AG04450 (cell line): ENCODE results near the gene FOXRED1. TPM values are rescaled to one million over a fixed set of nuclear protein-coding genes. Genes with fewer than 3 reads are reported as not detected.

Experiments used
- CTCF ChIA-PET: fragments of 300-600, 350-600 bp; formaldehyde crosslinking; extraction: SDS; loops from one replicate; lab custom pipeline; 2022; ENCODE audit warnings: antibody characterized with exemption, inconsistent platforms; lab: Charles Lee
- POLR2A ChIA-PET: fragments of 350-600 bp; formaldehyde crosslinking; extraction: SDS; loops from one replicate; lab custom pipeline; 2021; ENCODE audit warnings: antibody characterized with exemption, inconsistent platforms; lab: Yijun Ruan, JAX
- DNase-seq: peaks from one replicate; pipeline ENCODE4 v3.0.0-alpha.2; 2011; ENCODE audit warnings: low read depth, low spot score
- H3K27ac ChIP-seq: one replicate; pipeline ENCODE4 v1.5.1; 2012; ENCODE audit warnings: low read depth, low read length, control low read depth
- H3K27me3 ChIP-seq: one replicate; pipeline ENCODE4 v1.6.0; 2012; ENCODE audit warnings: low read length; ENCODE audit not compliant: control insufficient read depth, insufficient read depth
- H3K4me3 ChIP-seq: 2 replicates; pipeline ENCODE4 v1.5.1; 2011; ENCODE audit warnings: mild to moderate bottlenecking, low read depth, low read length, control low read depth
- H3K9me3 ChIP-seq: 2 replicates; pipeline ENCODE4 v1.5.1; 2012; ENCODE audit warnings: low read length; ENCODE audit not compliant: control insufficient read depth, insufficient read depth
- polyA plus RNA-seq: library from polyadenylated mRNA; depleted of rRNA; stranded (reverse); fragments of >200 nt; gene quantifications from 2 replicates; pipeline ENCODE4 v1.2.3, GENCODE V29; 2011
- TF ChIP-seq, protein P1 (sequence below): IDR thresholded peaks from 2 replicates; pipeline ENCODE4 v1.5.1; 2011; ENCODE audit warnings: low read depth, low read length, control low read depth, inconsistent platforms

The FOXRED1 gene
- polyA plus RNA-seq, 1 experiment = 10.2 TPM

DNA sequence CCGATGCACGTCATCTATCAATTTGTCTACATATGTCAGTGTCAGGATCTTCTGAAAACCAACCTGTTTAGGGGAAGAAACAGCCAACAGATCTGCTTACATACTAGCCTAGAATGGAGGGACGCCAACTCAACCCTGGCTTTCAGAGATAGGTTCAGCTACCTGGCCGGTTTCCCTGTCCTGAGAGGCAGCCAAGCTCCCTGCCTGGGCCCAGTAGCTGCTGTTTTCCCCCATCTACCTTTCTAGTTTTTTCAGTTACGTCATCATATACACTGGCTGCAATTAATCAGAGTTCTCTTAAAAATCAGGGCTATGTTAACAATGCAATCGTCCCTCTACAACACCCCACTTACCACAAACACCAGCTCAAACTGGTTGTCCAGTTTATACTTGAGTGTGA lies 1.3 kb upstream of the FOXRED1 start:
- TF ChIP-seq, protein P1, sequence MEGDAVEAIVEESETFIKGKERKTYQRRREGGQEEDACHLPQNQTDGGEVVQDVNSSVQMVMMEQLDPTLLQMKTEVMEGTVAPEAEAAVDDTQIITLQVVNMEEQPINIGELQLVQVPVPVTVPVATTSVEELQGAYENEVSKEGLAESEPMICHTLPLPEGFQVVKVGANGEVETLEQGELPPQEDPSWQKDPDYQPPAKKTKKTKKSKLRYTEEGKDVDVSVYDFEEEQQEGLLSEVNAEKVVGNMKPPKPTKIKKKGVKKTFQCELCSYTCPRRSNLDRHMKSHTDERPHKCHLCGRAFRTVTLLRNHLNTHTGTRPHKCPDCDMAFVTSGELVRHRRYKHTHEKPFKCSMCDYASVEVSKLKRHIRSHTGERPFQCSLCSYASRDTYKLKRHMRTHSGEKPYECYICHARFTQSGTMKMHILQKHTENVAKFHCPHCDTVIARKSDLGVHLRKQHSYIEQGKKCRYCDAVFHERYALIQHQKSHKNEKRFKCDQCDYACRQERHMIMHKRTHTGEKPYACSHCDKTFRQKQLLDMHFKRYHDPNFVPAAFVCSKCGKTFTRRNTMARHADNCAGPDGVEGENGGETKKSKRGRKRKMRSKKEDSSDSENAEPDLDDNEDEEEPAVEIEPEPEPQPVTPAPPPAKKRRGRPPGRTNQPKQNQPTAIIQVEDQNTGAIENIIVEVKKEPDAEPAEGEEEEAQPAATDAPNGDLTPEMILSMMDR = no peak
- peak overlapping the region; percentile 99 for H3K4me3 ChIP-seq
- CTCF ChIA-PET = no interaction called here
- peak overlapping the region; percentile 92 for H3K27ac ChIP-seq
- no peaks in the 10 kb centered on the region; the same call in 1 of the 2 replicates for H3K9me3 ChIP-seq
- POLR2A ChIA-PET = interaction anchor here (2.0 kb wide), 1 partner anchor 56 kb away, joined by 6 read pairs; the partner anchor contains the start of genes FAM118B and RPUSD4
- no peak for DNase-seq
- no peaks in the 10 kb centered on the region for H3K27me3 ChIP-seq

DNA sequence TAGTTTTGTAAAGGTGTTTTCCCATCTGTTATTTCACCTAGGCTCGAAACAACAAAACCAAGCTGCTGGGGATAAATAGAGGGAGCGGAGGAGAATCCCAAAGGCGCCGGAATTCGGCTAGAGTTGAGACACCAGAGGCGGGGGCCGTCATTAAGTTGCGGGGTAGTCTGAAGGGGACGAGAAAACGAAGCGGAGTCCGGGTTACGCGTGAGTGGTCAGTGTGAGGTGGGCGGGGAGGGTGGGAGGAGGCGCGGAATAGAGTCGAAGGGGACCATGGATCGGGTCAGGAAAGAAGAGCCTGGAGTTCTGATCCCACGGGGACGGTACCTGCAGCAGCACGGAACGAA lies 620 bp upstream of the FOXRED1 start:
- Histone ChIP-seq H3K9me3 (no peaks in the 10 kb centered on the region; the same call in 1 of the 2 replicates), H3K4me3 (peak overlapping the region; percentile 99), H3K27ac (peak overlapping the region; percentile 92), H3K27me3 (no peaks in the 10 kb centered on the region)
- DNase-seq = no peak
- TF ChIP-seq, protein P1 = no peak
- ChIA-PET POLR2A (interaction anchor here (1.1 to 2.0 kb wide), 3 partner anchors 11 to 57 kb away, joined by 4 to 6 read pairs (median 5); partner anchors contain the start of genes FAM118B, RPUSD4 and TIRAP), CTCF (no interaction called here)

DNA sequence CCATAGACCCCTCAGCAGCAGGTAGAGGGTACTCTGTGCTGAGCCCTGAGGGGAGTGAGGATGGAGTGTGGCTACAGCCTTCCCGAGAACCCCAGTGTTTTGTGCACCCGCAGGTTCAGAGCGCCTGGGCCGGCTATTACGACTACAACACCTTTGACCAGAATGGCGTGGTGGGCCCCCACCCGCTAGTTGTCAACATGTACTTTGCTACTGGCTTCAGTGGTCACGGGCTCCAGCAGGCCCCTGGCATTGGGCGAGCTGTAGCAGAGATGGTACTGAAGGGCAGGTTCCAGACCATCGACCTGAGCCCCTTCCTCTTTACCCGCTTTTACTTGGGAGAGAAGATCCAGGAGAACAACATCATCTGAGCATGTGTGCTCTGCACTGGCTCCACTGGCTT lies 8.4 kb downstream of the FOXRED1 start:
- POLR2A ChIA-PET = no interaction called here
- Histone ChIP-seq H3K27ac (no peak overlapping the region), H3K9me3 (no peaks in the 10 kb centered on the region), H3K4me3 (no peak overlapping the region), H3K27me3 (no peaks in the 10 kb centered on the region)
- DNase-seq = no peak
- TF ChIP-seq, protein P1 = no peak
- CTCF ChIA-PET = no interaction called here

DNA sequence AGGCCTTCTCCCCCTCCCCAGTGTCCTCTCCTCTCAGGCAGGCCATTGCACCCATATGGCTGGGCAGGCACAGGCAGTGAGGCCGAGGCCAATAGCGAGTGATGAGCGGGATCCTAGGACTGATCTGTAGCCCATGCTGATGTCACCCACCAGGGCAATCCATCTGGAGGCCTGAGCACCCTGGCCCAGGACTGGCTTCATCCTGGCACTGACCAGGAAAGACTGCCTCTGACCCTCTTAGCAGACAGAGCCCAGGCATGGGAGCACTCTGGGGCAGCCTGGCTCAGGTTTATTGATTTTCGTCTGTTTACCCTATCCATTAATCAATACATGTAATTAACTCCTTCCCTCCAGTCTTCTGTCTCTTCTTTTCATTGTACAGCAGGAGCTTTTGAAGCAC lies 8.8 kb downstream of the FOXRED1 start:
- CTCF ChIA-PET = no interaction called here
- TF ChIP-seq, protein P1 = no peak
- no peaks in the 10 kb centered on the region for H3K9me3 ChIP-seq
- POLR2A ChIA-PET = no interaction called here
- H3K27me3 ChIP-seq = no peaks in the 10 kb centered on the region
- no peak overlapping the region for H3K27ac ChIP-seq
- no peak overlapping the region for H3K4me3 ChIP-seq
- no peak for DNase-seq

DNA sequence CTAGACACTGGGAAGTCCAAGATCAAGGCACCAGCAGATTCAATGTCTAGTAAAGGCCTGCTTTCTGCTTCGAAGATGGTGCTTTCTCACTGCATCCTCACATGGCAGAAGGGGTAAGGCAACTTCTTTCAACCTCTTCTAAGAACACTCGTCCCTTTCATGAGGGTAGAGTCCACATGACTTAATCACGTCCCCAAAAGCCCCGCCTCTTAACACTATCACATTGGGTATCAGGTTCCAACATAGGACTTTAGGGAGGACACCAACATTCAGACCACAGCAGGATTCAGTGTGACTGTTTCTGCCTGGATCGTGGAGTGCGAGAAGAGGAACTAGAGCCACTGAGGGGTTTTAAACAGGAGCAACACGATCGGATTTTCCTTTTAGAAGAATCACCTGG lies 10.2 kb downstream of the FOXRED1 start:
- H3K27me3 ChIP-seq = no peaks in the 10 kb centered on the region
- ChIA-PET POLR2A (no interaction called here), CTCF (no interaction called here)
- TF ChIP-seq, protein P1 = no peak
- no peak for DNase-seq
- no peak overlapping the region for H3K4me3 ChIP-seq
- no peak overlapping the region for H3K27ac ChIP-seq
- no peaks in the 10 kb centered on the region for H3K9me3 ChIP-seq
